HL-60 (cell line): ENCODE data around the gene SPHKAP.

Experiments
- DNase-seq, 2 experiments: peaks; one replicate each; pipeline ENCODE4 v3.0.0-alpha.2; 2010 to 2020; ENCODE audit warnings: low read depth in 1 of 2, low spot score in 1 of 2
- H3K27ac ChIP-seq: fragments of 250-450 bp; sonication (Bioruptor Pico); replicated peaks from 2 replicates; pipeline ENCODE4 v1.5.1; 2020; ENCODE audit warnings: mild to moderate bottlenecking, moderate library complexity
- H3K27me3 ChIP-seq: fragments of 250-450 bp; sonication (Bioruptor Pico); 2 replicates; pipeline ENCODE4 v1.5.1; 2021; ENCODE audit warnings: mild to moderate bottlenecking, moderate library complexity; ENCODE audit not compliant: insufficient read depth, poor library complexity, severe bottlenecking
- H3K4me3 ChIP-seq: replicated peaks from 2 replicates; pipeline ENCODE4 v1.5.1; 2011; ENCODE audit warnings: mild to moderate bottlenecking, control low read depth, low read length; ENCODE audit not compliant: insufficient read depth
- GABPA ChIP-seq: IDR thresholded peaks from 2 replicates; pipeline ENCODE4 v1.6.1; 2012; ENCODE audit warnings: low read depth
- POLR2AphosphoS5 ChIP-seq: IDR thresholded peaks from 2 replicates; pipeline ENCODE4 v1.6.1; 2012; ENCODE audit warnings: low read depth
- SPI1 ChIP-seq: IDR thresholded peaks from 2 replicates; pipeline ENCODE4 v1.6.1; 2012; ENCODE audit warnings: low read depth, mild to moderate bottlenecking, borderline replicate concordance
- TF ChIP-seq, protein P1 (sequence below): IDR thresholded peaks from 2 replicates; pipeline ENCODE4 v1.6.1; 2012; ENCODE audit warnings: low read depth; ENCODE audit not compliant: insufficient replicate concordance
- TF ChIP-seq, protein P2 (sequence below): IDR thresholded peaks from one replicate; pipeline ENCODE4 v1.5.1; 2011; ENCODE audit warnings: low read length, control low read depth, inconsistent platforms; ENCODE audit not compliant: insufficient read depth

SPHKAP gene

DNA sequence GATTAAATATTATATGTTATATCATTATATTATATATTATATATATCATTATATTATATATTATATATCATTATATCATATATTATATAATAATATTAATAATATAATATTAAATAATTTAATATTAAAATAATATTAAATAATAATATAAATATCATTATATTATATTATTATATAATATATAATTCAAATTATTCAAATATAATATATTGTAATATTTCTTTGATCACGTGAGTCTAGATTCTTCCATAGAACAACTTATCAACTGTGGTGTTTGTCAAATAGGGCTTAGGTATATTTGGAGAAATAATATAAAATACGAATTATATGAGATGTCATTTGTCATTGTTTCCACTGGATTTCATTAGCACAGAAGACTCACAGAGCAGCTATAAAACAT is 77.3 kb downstream of the SPHKAP start:
- no peak for DNase-seq
- no peaks in the 10 kb centered on the region for H3K27me3 ChIP-seq
- no peak overlapping the region for H3K27ac ChIP-seq
- H3K4me3 ChIP-seq = no peak overlapping the region
- TF ChIP-seq, protein P1, sequence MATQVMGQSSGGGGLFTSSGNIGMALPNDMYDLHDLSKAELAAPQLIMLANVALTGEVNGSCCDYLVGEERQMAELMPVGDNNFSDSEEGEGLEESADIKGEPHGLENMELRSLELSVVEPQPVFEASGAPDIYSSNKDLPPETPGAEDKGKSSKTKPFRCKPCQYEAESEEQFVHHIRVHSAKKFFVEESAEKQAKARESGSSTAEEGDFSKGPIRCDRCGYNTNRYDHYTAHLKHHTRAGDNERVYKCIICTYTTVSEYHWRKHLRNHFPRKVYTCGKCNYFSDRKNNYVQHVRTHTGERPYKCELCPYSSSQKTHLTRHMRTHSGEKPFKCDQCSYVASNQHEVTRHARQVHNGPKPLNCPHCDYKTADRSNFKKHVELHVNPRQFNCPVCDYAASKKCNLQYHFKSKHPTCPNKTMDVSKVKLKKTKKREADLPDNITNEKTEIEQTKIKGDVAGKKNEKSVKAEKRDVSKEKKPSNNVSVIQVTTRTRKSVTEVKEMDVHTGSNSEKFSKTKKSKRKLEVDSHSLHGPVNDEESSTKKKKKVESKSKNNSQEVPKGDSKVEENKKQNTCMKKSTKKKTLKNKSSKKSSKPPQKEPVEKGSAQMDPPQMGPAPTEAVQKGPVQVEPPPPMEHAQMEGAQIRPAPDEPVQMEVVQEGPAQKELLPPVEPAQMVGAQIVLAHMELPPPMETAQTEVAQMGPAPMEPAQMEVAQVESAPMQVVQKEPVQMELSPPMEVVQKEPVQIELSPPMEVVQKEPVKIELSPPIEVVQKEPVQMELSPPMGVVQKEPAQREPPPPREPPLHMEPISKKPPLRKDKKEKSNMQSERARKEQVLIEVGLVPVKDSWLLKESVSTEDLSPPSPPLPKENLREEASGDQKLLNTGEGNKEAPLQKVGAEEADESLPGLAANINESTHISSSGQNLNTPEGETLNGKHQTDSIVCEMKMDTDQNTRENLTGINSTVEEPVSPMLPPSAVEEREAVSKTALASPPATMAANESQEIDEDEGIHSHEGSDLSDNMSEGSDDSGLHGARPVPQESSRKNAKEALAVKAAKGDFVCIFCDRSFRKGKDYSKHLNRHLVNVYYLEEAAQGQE = no peak
- TF ChIP-seq, protein P2, sequence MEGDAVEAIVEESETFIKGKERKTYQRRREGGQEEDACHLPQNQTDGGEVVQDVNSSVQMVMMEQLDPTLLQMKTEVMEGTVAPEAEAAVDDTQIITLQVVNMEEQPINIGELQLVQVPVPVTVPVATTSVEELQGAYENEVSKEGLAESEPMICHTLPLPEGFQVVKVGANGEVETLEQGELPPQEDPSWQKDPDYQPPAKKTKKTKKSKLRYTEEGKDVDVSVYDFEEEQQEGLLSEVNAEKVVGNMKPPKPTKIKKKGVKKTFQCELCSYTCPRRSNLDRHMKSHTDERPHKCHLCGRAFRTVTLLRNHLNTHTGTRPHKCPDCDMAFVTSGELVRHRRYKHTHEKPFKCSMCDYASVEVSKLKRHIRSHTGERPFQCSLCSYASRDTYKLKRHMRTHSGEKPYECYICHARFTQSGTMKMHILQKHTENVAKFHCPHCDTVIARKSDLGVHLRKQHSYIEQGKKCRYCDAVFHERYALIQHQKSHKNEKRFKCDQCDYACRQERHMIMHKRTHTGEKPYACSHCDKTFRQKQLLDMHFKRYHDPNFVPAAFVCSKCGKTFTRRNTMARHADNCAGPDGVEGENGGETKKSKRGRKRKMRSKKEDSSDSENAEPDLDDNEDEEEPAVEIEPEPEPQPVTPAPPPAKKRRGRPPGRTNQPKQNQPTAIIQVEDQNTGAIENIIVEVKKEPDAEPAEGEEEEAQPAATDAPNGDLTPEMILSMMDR = no peak
- no peak for TF ChIP-seq SPI1
- TF ChIP-seq GABPA = no peak
- no peak for TF ChIP-seq POLR2AphosphoS5

DNA sequence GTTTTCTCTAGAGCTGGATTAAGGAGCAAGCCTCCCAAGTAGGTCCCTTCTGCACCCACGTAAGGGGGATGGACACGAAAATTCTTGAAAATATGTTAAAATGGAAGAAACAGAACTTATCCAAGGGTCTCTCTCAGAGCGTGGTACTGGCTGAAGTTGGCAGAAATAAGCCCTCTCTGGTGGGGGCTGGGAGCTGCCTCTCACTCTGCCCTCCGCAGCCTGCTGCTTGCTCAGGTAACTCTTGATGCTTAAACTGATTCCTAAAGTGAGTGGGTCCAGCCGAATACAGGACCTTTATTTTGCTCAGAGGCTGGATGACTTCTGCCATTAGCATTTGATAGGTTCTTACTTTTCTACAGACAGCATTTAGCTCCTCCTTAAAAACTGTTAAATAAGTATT is 78.1 kb downstream of the SPHKAP start:
- TF ChIP-seq GABPA = no peak
- TF ChIP-seq POLR2AphosphoS5 = no peak
- TF ChIP-seq, protein P2 = no peak
- TF ChIP-seq, protein P1 = no peak
- no peak for TF ChIP-seq SPI1
- no peak for DNase-seq
- Histone ChIP-seq H3K27ac (no peak overlapping the region), H3K27me3 (no peaks in the 10 kb centered on the region), H3K4me3 (no peak overlapping the region)

GRCh38 chr2:228102949-228103348 is 78.5 kb downstream of the SPHKAP start:
- H3K4me3 ChIP-seq = no peak overlapping the region
- TF ChIP-seq, protein P1 = no peak
- no peak for TF ChIP-seq GABPA
- no peak for TF ChIP-seq POLR2AphosphoS5
- TF ChIP-seq, protein P2 = no peak
- TF ChIP-seq SPI1 = no peak
- no peaks in the 10 kb centered on the region for H3K27me3 ChIP-seq
- no peak for DNase-seq
- no peak overlapping the region for H3K27ac ChIP-seq
